GM23338 (cell line): ENCODE results near the gene ANKZF1. TPM values are rescaled to one million over a fixed set of nuclear protein-coding genes. Genes with fewer than 3 reads are reported as not detected.
A peak's percentile ranks its signal among the peaks of the same experiment; 100 is the strongest.

Source experiments
- ATAC-seq: fragments of 200-7000 bp; cut with Tn5 transposase; 3 replicates; pipeline ENCODE4 v1.9.1; 2020
- DNase-seq: peaks from one replicate; pipeline ENCODE4 v3.0.0-alpha.2; 2015; ENCODE audit warnings: low spot score
- H2AFZ ChIP-seq: fragments of 200-600 bp; sonication (generic); 2 replicates; pipeline ENCODE4 v1.8.0; 2016; ENCODE audit warnings: antibody characterized with exemption, mild to moderate bottlenecking, moderate library complexity
- H3F3A ChIP-seq: fragments of 200-600 bp; sonication (generic); replicated peaks from 2 replicates; pipeline ENCODE4 v1.8.0; 2017; ENCODE audit warnings: antibody characterized with exemption, mixed run types, low read depth
- H3K27ac ChIP-seq: fragments of 200-600 bp; sonication (generic); 2 replicates; pipeline ENCODE4 v1.6.1; 2016; ENCODE audit warnings: low read depth
- H3K27me3 ChIP-seq: fragments of 200-600 bp; sonication (generic); 2 replicates; pipeline ENCODE4 v1.8.0; 2016; ENCODE audit warnings: mild to moderate bottlenecking, mixed run types, moderate library complexity; ENCODE audit not compliant: insufficient read depth
- H3K36me3 ChIP-seq: fragments of 200-600 bp; sonication (generic); 2 replicates; pipeline ENCODE4 v1.8.0; 2016; ENCODE audit warnings: mild to moderate bottlenecking; ENCODE audit not compliant: insufficient read depth
- H3K4me1 ChIP-seq: fragments of 200-600 bp; sonication (generic); 2 replicates; pipeline ENCODE4 v1.8.0; 2016; ENCODE audit warnings: mild to moderate bottlenecking, moderate library complexity; ENCODE audit not compliant: insufficient read depth
- H3K4me2 ChIP-seq: fragments of 200-600 bp; sonication (generic); 2 replicates; pipeline ENCODE4 v1.7.1; 2017; ENCODE audit warnings: mixed run types
- H3K4me3 ChIP-seq: fragments of 200-600 bp; sonication (generic); 2 replicates; pipeline ENCODE4 v1.6.1; 2016; ENCODE audit warnings: mixed run types
- H3K79me2 ChIP-seq: fragments of 200-600 bp; sonication (generic); replicated peaks from 2 replicates; pipeline ENCODE4 v1.8.0; 2017; ENCODE audit warnings: mild to moderate bottlenecking; ENCODE audit not compliant: insufficient read depth
- H3K9me2 ChIP-seq: fragments of 200-600 bp; sonication (generic); 2 replicates; pipeline ENCODE4 v1.8.0; 2017; ENCODE audit not compliant: insufficient read depth
- H4K20me1 ChIP-seq: fragments of 200-600 bp; sonication (generic); replicated peaks from 2 replicates; pipeline ENCODE4 v1.8.0; 2017; ENCODE audit warnings: mild to moderate bottlenecking; ENCODE audit not compliant: insufficient read depth
- H3K27ac Mint-ChIP-seq: 2 replicates; pipeline ENCODE4 v1.8.0; 2020; ENCODE audit warnings: inconsistent platforms, mild to moderate bottlenecking, moderate library complexity, mixed read lengths
- H3K27me3 Mint-ChIP-seq: 3 replicates; pipeline ENCODE4 v1.8.0; 2022; ENCODE audit warnings: low read depth, mild to moderate bottlenecking, moderate library complexity, mixed read lengths, inconsistent platforms; ENCODE audit not compliant: insufficient read depth, poor library complexity
- H3K36me3 Mint-ChIP-seq: 3 replicates; pipeline ENCODE4 v1.8.0; 2021; ENCODE audit warnings: low read depth, mild to moderate bottlenecking, inconsistent platforms, moderate library complexity, mixed read lengths
- H3K4me1 Mint-ChIP-seq: 3 replicates; pipeline ENCODE4 v1.8.0; 2020; ENCODE audit warnings: mild to moderate bottlenecking, inconsistent platforms, mixed read lengths
- H3K4me3 Mint-ChIP-seq: 3 replicates; pipeline ENCODE4 v1.8.0; 2021; ENCODE audit warnings: moderate library complexity, mild to moderate bottlenecking, inconsistent platforms, mixed read lengths
- H3K9me3 Mint-ChIP-seq: 3 replicates; pipeline ENCODE4 v1.8.0; 2020; ENCODE audit warnings: moderate library complexity, mild to moderate bottlenecking, inconsistent platforms, mixed read lengths
- CREB1 ChIP-seq: fragments of 250-450 bp; sonication (Bioruptor Pico); IDR thresholded peaks from 2 replicates; pipeline ENCODE4 v1.5.0; 2020; ENCODE audit warnings: low read depth, mild to moderate bottlenecking, moderate library complexity
- EZH2 ChIP-seq: fragments of 200-600 bp; sonication (generic); IDR thresholded peaks from one replicate; pipeline ENCODE4 v1.8.0; 2017; ENCODE audit warnings: antibody characterized with exemption, mild to moderate bottlenecking, low read depth; ENCODE audit not compliant: unreplicated experiment
- EZH2phosphoT487 ChIP-seq: fragments of 200-600 bp; sonication (generic); IDR thresholded peaks from one replicate; pipeline ENCODE4 v1.8.1; 2018; ENCODE audit warnings: antibody characterized with exemption; ENCODE audit not compliant: unreplicated experiment
- JUNB ChIP-seq: IDR thresholded peaks from one replicate; pipeline ENCODE4 v1.6.1; 2016; ENCODE audit warnings: antibody characterized with exemption; ENCODE audit not compliant: unreplicated experiment
- NANOG ChIP-seq: IDR thresholded peaks from 2 replicates; pipeline ENCODE4 v1.6.1; 2016; ENCODE audit warnings: antibody characterized with exemption, borderline replicate concordance
- POLR2AphosphoS5 ChIP-seq: IDR thresholded peaks from 2 replicates; pipeline ENCODE4 v1.6.1; 2016; ENCODE audit warnings: antibody characterized with exemption, low read depth
- STAT1 ChIP-seq: IDR thresholded peaks from one replicate; pipeline ENCODE4 v1.6.1; 2016; ENCODE audit warnings: antibody characterized with exemption; ENCODE audit not compliant: unreplicated experiment
- ZNF114 ChIP-seq: fragments of 250-450 bp; sonication (Bioruptor Pico); IDR thresholded peaks from 2 replicates; pipeline ENCODE4 v1.5.0; 2020; ENCODE audit warnings: mild to moderate bottlenecking, moderate library complexity
- ZNF331 ChIP-seq: fragments of 250-450 bp; sonication (Bioruptor Pico); IDR thresholded peaks from 2 replicates; pipeline ENCODE4 v1.5.0; 2020; ENCODE audit warnings: low read depth, mild to moderate bottlenecking, moderate library complexity
- polyA plus RNA-seq: library from polyadenylated mRNA; unstranded; fragments of >200 nt; fragmentation: Nextera tagmentation; extraction: Ambion mirVana; gene quantifications from 2 replicates; pipeline ENCODE4 v1.2.1, GENCODE V29; 2016
- total RNA-seq: library from RNA; depleted of rRNA; stranded (reverse); fragments of >200 nt; shearing (Covaris generic); gene quantifications from 2 replicates; pipeline ENCODE4 v1.2.3, GENCODE V29; 2014
- TF ChIP-seq, protein P1 (sequence below): fragments of 250-450 bp; sonication (Bioruptor Pico); IDR thresholded peaks from 2 replicates; pipeline ENCODE4 v1.5.0; 2020; ENCODE audit warnings: mild to moderate bottlenecking, moderate library complexity
- TF ChIP-seq, protein P2 (sequence below): IDR thresholded peaks from 2 replicates; pipeline ENCODE4 v1.6.1; 2016; ENCODE audit warnings: antibody characterized with exemption
- TF ChIP-seq, protein P3 (sequence below), 2 experiments: fragments of 200-600 bp in 1 of 2; sonication (generic) in 1 of 2; conservative IDR thresholded peaks; 2 replicates each; pipeline versions ENCODE4 v1.5.1 to v1.6.1; 2016 to 2017; ENCODE audit warnings: antibody characterized with exemption in 2 of 2, low read depth in 2 of 2, mild to moderate bottlenecking in 2 of 2, moderate library complexity in 1 of 2
- TF ChIP-seq, protein P4 (sequence below): IDR thresholded peaks from one replicate; pipeline ENCODE4 v1.6.1; 2018; ENCODE audit warnings: antibody characterized with exemption; ENCODE audit not compliant: unreplicated experiment

The ANKZF1 gene
- total and polyA plus RNA-seq, 2 experiments from 2014 or later, result 29.9 to 61.9 TPM

DNA sequence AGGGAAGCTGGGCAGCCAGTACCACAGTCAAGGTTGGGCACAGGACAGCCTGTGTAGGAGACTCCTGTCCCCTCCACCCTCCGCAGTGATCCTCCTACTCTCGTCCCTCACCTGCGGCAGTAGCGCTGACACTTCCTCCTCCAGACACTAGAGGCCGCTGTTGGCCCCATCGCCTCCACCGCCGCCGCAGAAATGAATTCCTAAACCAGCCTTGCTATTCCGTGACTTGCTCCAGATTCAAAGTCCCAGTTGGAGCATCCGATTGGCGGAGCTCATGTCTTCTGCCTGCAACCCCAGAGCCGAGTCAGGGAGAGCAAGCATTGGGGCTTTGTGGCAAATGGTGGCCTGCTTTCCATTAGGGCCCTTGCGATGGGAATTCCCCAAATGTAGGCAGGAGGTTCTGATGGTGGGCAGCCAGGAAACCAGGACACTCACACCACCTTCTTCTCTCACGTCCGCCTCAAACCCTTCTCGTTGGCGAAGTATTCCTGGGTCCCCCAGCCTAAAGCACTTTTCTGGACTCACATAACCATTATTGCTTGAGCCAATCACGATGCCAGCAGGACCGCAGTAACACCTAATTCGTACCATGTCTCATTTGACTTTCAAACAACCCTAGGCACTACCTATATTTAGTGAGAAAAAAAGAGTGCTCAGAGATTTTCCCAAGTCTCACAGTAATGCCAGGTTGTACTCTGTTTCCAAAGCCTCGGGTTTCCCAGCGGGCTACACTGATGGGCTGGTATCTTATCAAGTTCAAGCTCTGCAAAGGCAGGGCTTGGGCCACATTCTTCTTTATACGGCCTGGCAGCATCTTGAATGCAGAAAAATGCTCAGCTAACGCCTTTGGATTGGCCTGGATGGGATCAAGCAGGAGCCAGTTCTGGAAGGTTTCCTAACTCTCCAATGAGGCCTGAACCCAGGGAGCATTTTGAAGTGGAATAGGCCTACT, 48.4 kb downstream of the ANKZF1 start:
- Histone ChIP-seq H3K9me2 (no peaks in the 10 kb centered on the region), H3K4me1 (peaks cover 35% of the 10 kb centered on the region), H3K27me3 (no peaks in the 10 kb centered on the region), H3F3A (no peaks in the 10 kb centered on the region), H3K4me2 (peak overlapping the region; percentile 95), H3K27ac (no peak overlapping the region), H4K20me1 (no peaks in the 10 kb centered on the region), H3K4me3 (peak overlapping the region; percentile 83), H2AFZ (peak overlapping the region; percentile 80), H3K36me3 (no peaks in the 10 kb centered on the region; the same call in 1 of the 2 replicates), H3K79me2 (no peaks in the 10 kb centered on the region)
- peak overlapping the region; percentile 84; the same call in 1 of the 2 replicates for H3K27ac Mint-ChIP-seq
- TF ChIP-seq STAT1 (no peak), ZNF331 (CRISPR knock-in tag) (no peak), EZH2 (no peak), POLR2AphosphoS5 (peak; percentile 9; the same call in 1 of the 2 replicates), EZH2phosphoT487 (no peak), NANOG (no peak), ZNF114 (CRISPR knock-in tag) (no peak), CREB1 (CRISPR knock-in tag) (no peak), JUNB (no peak)
- TF ChIP-seq, protein P1, sequence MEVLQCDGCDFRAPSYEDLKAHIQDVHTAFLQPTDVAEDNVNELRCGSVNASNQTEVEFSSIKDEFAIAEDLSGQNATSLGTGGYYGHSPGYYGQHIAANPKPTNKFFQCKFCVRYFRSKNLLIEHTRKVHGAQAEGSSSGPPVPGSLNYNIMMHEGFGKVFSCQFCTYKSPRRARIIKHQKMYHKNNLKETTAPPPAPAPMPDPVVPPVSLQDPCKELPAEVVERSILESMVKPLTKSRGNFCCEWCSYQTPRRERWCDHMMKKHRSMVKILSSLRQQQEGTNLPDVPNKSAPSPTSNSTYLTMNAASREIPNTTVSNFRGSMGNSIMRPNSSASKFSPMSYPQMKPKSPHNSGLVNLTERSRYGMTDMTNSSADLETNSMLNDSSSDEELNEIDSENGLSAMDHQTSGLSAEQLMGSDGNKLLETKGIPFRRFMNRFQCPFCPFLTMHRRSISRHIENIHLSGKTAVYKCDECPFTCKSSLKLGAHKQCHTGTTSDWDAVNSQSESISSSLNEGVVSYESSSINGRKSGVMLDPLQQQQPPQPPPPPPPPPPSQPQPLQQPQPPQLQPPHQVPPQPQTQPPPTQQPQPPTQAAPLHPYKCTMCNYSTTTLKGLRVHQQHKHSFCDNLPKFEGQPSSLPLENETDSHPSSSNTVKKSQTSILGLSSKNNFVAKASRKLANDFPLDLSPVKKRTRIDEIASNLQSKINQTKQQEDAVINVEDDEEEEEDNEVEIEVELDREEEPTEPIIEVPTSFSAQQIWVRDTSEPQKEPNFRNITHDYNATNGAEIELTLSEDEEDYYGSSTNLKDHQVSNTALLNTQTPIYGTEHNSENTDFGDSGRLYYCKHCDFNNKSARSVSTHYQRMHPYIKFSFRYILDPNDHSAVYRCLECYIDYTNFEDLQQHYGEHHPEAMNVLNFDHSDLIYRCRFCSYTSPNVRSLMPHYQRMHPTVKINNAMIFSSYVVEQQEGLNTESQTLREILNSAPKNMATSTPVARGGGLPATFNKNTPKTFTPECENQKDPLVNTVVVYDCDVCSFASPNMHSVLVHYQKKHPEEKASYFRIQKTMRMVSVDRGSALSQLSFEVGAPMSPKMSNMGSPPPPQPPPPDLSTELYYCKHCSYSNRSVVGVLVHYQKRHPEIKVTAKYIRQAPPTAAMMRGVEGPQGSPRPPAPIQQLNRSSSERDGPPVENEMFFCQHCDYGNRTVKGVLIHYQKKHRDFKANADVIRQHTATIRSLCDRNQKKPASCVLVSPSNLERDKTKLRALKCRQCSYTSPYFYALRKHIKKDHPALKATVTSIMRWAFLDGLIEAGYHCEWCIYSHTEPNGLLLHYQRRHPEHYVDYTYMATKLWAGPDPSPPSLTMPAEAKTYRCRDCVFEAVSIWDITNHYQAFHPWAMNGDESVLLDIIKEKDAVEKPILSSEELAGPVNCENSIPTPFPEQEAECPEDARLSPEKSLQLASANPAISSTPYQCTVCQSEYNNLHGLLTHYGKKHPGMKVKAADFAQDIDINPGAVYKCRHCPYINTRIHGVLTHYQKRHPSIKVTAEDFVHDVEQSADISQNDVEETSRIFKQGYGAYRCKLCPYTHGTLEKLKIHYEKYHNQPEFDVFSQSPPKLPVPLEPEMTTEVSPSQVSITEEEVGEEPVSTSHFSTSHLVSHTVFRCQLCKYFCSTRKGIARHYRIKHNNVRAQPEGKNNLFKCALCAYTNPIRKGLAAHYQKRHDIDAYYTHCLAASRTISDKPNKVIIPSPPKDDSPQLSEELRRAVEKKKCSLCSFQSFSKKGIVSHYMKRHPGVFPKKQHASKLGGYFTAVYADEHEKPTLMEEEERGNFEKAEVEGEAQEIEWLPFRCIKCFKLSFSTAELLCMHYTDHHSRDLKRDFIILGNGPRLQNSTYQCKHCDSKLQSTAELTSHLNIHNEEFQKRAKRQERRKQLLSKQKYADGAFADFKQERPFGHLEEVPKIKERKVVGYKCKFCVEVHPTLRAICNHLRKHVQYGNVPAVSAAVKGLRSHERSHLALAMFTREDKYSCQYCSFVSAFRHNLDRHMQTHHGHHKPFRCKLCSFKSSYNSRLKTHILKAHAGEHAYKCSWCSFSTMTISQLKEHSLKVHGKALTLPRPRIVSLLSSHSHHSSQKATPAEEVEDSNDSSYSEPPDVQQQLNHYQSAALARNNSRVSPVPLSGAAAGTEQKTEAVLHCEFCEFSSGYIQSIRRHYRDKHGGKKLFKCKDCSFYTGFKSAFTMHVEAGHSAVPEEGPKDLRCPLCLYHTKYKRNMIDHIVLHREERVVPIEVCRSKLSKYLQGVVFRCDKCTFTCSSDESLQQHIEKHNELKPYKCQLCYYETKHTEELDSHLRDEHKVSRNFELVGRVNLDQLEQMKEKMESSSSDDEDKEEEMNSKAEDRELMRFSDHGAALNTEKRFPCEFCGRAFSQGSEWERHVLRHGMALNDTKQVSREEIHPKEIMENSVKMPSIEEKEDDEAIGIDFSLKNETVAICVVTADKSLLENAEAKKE, result no peak
- TF ChIP-seq, protein P2, sequence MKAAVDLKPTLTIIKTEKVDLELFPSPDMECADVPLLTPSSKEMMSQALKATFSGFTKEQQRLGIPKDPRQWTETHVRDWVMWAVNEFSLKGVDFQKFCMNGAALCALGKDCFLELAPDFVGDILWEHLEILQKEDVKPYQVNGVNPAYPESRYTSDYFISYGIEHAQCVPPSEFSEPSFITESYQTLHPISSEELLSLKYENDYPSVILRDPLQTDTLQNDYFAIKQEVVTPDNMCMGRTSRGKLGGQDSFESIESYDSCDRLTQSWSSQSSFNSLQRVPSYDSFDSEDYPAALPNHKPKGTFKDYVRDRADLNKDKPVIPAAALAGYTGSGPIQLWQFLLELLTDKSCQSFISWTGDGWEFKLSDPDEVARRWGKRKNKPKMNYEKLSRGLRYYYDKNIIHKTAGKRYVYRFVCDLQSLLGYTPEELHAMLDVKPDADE, result no peak
- TF ChIP-seq, protein P3, sequence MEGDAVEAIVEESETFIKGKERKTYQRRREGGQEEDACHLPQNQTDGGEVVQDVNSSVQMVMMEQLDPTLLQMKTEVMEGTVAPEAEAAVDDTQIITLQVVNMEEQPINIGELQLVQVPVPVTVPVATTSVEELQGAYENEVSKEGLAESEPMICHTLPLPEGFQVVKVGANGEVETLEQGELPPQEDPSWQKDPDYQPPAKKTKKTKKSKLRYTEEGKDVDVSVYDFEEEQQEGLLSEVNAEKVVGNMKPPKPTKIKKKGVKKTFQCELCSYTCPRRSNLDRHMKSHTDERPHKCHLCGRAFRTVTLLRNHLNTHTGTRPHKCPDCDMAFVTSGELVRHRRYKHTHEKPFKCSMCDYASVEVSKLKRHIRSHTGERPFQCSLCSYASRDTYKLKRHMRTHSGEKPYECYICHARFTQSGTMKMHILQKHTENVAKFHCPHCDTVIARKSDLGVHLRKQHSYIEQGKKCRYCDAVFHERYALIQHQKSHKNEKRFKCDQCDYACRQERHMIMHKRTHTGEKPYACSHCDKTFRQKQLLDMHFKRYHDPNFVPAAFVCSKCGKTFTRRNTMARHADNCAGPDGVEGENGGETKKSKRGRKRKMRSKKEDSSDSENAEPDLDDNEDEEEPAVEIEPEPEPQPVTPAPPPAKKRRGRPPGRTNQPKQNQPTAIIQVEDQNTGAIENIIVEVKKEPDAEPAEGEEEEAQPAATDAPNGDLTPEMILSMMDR (conservative IDR thresholded peaks at IDR 0.05; ENCODE audit: low read depth in 2 of 2), result peak; percentile 88 to 94
- TF ChIP-seq, protein P4, sequence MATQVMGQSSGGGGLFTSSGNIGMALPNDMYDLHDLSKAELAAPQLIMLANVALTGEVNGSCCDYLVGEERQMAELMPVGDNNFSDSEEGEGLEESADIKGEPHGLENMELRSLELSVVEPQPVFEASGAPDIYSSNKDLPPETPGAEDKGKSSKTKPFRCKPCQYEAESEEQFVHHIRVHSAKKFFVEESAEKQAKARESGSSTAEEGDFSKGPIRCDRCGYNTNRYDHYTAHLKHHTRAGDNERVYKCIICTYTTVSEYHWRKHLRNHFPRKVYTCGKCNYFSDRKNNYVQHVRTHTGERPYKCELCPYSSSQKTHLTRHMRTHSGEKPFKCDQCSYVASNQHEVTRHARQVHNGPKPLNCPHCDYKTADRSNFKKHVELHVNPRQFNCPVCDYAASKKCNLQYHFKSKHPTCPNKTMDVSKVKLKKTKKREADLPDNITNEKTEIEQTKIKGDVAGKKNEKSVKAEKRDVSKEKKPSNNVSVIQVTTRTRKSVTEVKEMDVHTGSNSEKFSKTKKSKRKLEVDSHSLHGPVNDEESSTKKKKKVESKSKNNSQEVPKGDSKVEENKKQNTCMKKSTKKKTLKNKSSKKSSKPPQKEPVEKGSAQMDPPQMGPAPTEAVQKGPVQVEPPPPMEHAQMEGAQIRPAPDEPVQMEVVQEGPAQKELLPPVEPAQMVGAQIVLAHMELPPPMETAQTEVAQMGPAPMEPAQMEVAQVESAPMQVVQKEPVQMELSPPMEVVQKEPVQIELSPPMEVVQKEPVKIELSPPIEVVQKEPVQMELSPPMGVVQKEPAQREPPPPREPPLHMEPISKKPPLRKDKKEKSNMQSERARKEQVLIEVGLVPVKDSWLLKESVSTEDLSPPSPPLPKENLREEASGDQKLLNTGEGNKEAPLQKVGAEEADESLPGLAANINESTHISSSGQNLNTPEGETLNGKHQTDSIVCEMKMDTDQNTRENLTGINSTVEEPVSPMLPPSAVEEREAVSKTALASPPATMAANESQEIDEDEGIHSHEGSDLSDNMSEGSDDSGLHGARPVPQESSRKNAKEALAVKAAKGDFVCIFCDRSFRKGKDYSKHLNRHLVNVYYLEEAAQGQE, result no peak
- H3K4me3 Mint-ChIP-seq, result peak overlapping the region; percentile 85
- peaks cover 16% of the 10 kb centered on the region for H3K27me3 Mint-ChIP-seq
- DNase-seq, result peak; percentile 92
- peaks cover 43% of the 10 kb centered on the region for H3K4me1 Mint-ChIP-seq
- H3K36me3 Mint-ChIP-seq, result peaks cover 9% of the 10 kb centered on the region; the same call in 1 of the 3 replicates
- H3K9me3 Mint-ChIP-seq, result no peaks in the 10 kb centered on the region
- ATAC-seq, result peak; percentile 67
